ENCODE results near the gene PMPCA.

PMPCA gene

DNA sequence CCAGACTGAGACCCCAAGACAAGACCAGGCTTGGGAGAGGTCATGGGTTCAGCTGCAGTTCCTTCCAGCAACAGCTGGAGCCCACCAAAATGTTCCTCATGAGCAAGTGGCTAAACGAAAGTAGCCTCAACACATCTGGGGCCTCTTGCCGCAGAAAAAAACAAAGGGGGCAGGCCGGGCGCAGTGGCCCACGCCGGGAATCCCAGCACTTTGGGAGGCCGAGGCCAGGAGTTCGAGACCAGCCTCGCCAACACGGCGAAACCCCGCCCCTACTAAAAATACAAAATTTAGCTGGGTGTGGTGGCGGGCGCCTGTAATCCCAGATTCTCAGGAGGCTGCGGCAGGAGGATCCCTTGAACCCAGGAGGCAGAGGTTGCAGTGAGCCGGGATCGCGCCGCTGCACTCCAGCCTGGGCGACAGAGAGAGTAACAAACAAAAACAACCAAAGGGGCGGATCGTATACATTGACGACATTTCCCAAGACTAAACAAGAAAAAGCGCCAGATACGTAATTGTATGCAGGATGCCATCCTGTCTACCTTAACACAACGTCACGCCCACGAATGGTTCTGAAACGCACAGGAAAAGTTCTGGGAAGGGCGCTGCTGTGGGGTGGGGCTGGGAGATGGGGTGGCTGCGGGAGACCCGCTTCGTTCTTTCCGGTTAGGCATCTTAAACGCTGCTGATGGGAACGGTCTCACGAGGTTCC lies 27.5 kb downstream of the PMPCA start:
- no peak for DNase-seq

- peak; percentile 62 for DNase-seq
Observed at GRCh38 chr9:136438548-136439480, 28.4 kb downstream of the PMPCA start.

GRCh38 chr9:136439481-136440408 lies 29.3 kb downstream of the PMPCA start, which contains the start of gene INPP5E:
Gene INPP5E, minus strand, starts transcription at chr9:136439845. Its CDS starts 426 bp downstream, at chr9:136439419.
- peak; percentile 95 for DNase-seq

GRCh38 chr9:136441191-136441680 lies 30.8 kb downstream of the PMPCA start:
- no peak for DNase-seq

DNA sequence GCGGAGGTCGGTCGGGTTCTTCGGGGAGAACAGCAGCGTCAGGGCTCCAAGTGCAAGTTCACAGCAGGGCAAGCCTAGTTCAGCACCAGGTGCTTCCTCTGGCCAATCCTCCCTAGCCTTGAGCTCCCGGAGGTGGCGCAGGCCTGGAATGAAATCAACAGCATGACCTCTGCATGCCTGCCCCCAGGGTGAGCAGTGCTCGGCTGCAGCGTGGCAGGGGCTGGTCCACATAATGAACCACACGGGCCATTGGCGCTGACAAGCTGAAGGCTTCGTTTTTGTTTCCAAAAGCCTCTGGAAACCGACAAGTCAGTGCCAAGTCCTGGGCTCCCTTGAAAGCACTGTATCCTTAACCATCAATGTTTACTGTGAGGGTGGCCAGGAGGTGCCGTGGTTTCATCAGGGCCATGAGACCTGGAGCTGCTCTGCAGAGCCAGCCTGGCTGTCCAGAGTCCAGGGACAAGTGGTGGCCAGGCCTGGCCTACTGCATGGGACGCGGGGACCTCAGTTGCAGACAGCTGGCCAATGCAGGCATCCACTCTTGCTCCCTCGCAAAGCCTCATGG lies 31.3 kb downstream of the PMPCA start:
- no peak for DNase-seq

- DNase-seq = no peak
Observed at GRCh38 chr9:136442265-136442664, 31.8 kb downstream of the PMPCA start.

DNA sequence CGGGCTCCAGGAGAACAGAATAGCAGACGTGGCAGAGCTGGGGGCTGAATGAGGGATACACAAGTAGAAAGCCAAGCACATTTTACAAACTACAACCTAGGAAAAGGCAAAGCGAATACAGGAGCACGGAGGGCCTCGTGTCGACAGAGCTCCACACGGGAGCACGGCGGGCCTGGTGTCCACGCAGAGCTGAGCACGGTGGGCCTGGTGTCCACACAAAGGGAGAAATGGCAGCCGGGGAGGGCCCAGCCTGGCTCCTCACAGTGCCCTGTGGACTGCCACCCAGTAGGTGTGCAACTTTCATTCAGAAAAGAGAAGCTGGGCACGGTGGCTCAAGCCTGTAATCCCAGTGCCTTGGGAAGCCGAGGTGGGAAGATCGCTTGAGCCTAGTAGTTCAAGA lies 32.6 kb downstream of the PMPCA start:
- no peak for DNase-seq

GRCh38 chr9:136443687-136444086 lies 33.2 kb downstream of the PMPCA start:
- DNase-seq = no peak

DNA sequence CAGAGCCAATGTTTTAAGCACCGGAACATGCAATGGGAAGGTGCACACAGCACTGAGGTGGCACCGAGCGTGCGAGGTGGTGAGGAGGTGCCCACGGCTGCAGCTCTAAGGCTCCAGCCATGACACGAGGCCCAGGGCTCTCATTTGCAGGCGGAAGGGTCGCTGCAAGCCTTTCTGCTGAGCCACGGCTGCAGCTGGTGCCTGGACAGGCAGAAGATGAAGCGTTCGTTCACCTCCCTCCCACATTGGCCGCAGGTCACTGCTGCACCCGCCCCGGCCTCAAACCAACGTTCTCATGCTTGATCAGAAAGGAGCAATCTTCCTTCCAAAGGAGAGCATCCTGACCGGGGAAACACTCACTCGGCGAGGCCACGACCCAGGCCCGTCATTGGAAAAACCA lies 33.6 kb downstream of the PMPCA start:
- DNase-seq = no peak

DNA sequence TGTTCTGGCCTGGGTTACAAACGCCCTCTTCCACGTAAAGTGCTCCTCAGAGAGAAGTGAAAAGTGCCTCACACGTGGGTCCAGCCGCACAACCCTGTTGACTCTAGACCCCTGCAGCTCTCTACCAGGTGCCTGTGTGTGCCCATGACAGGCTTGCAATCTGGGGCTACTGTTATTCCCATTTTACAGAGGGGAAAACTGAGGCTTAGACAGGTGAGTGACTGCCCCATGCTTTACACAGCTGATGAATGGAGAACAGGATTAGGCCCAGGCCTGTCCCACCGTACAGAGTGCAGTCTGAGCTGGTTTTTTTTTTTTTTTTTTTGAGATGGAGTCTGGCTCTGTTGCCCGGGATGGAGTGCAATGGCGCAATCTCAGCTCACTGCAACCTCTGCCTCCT lies 35.3 kb downstream of the PMPCA start:
- no peak for DNase-seq

DNA sequence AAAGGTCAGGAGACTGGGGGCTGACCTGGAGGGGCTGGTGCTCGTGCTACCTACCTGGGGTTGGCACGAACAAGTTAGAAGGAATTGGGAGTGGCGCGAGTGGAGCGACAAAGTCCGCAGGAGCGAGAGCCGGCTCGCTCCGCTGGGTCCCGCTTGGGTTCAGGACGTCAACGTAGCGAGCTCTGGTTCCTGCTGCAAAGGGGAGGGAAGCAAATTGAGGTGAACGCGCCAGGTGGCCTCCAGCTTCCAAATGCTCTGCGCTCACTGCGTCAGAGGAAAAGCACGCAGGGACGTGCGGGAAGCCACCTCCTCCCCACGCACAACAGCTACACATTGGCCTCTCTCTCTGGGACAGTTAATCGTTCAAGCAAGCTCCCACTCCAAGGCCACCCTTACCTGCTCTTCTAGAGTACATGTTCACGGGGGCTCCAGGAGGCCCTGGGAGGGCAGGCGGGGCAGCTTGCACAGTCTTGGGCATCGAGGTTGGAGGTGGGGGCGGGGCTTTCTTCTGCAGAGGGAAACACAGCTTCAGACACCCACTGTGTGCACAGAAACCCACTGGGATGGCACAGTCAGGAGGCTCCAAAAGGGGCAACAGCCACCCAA lies 36.8 kb downstream of the PMPCA start:
- DNase-seq = no peak

DNA sequence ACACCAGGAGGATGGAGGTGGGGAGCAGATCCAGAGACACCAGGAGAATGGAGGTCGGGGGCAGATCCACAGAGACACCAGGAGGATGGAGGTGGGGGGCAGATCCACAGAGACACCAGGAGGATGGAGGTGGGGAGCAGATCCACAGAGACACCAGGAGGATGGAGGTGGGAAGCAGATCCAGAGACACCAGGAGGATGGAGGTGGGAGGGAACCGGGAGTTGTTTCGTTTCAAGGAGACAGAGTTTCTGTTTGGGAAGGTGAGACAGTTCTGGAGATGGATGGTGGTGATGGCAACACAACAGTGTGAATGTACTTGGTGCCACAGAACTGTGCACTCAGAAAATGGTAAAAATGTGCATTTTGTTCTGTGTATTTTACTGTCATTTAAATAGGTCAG lies 38.2 kb downstream of the PMPCA start:
- no peak for DNase-seq

GRCh38 chr9:136451221-136451877 lies 40.9 kb downstream of the PMPCA start:
- no peak for DNase-seq

GRCh38 chr9:136453326-136453725 lies 42.9 kb downstream of the PMPCA start:
- no peak for DNase-seq

GRCh38 chr9:136454026-136454796 lies 43.8 kb downstream of the PMPCA start:
- DNase-seq = no peak

DNA sequence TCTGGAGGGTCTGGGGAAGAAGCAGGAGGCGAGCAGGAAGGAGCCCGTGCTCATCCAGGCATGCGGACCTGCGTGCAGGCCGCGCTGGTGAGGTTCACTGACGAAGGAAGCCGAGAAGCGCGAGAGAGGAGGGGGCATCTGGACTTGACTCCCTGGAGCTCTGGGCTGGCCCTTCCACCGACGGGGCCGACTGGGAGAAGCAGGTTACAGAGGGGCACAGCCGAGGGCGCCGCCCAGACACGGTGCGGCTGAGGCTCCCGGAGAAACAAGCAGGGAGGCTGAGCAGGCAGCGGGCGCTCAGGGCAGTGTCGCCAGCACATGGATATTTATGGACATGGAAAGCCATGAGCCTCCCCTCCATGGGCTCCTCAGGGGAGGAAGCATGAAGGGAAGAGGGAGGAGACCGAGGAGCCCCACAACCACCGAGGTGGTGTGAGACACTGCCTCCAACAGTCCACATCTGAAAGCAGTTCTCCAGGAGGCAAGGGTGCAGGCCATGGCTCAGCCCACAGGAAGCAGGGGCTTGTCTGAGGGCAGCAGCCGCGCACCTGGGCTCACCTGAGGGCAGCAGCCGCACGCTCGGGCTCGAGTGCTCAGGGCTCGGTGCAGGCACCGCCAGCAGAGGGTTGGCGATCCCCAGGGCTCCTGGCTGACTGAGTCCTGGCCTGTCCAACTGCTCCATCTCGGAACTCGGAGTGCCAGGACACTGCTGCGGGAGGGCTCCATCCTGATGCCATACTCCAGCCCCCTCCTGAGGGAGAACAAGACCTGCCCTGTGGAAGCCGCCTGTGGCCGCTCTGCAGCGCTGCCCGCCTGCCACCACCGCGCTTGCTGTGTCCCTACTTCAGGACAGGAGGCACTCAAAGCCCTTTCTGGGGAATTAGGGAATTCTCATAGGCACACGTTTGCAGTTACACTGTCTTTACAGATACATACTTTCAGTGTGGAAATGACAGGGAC lies 44.9 kb downstream of the PMPCA start:
- no peak for DNase-seq

GRCh38 chr9:136456258-136456657 lies 45.8 kb downstream of the PMPCA start:
- no peak for DNase-seq

DNA sequence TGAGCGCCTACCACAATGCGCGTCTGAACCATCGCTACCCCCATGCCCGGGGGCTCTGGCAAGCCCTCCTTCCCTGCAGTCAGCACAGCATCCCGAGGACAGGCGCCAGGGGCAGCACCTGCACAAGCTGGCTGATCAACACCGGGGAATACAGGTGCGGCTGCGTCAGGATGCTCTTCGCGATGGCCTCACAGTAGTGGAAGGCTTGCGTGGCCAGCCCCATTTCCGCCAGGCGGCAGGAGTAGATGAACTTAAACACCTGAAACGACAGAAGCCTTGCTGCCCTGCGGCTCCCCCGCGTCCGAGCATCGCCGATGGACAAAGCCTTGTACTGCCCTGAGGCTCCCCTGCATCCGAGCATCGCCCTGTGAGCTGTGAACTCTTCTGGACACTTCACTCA lies 46.9 kb downstream of the PMPCA start:
- no peak for DNase-seq

- DNase-seq = no peak
Observed at GRCh38 chr9:136459425-136459824, 49.0 kb downstream of the PMPCA start.

Data from activated CD4-positive, CD25-positive, alpha-beta regulatory T cell treated with anti-CD3 and anti-CD28 coated beads, Interleukin-2, amount 50 U/mL, for 72 hours (primary cell).